ENCODE results near the gene ZNF827. TPM values are rescaled to one million over a fixed set of nuclear protein-coding genes. Genes with fewer than 3 reads are reported as not detected.

Gene ZNF827
- polyA plus RNA-seq, 3 donors = 26.5 to 38.1 (median 30.5) TPM

GRCh38 chr4:145829629-145830395 is 108.8 kb downstream of the ZNF827 start:
- DNase-seq (ENCODE audit: low read depth in 3 of 3, low spot score in 2 of 3) = no peak

- DNase-seq (ENCODE audit: low read depth in 3 of 3, low spot score in 2 of 3) = no peak
Observed at GRCh38 chr4:145828802-145829485, 109.7 kb downstream of the ZNF827 start.

- DNase-seq (ENCODE audit: low read depth in 3 of 3, low spot score in 2 of 3) = no peak
Observed at GRCh38 chr4:145827885-145828284, 110.7 kb downstream of the ZNF827 start.

- DNase-seq (ENCODE audit: low read depth in 3 of 3, low spot score in 2 of 3) = no peak
Observed at GRCh38 chr4:145825255-145825654, 113.4 kb downstream of the ZNF827 start.

GRCh38 chr4:145824463-145824862 is 114.2 kb downstream of the ZNF827 start:
- DNase-seq (ENCODE audit: low read depth in 3 of 3, low spot score in 2 of 3) = no peak

GRCh38 chr4:145823743-145824142 is 114.9 kb downstream of the ZNF827 start:
- DNase-seq (ENCODE audit: low read depth in 3 of 3, low spot score in 2 of 3) = no peak

GRCh38 chr4:145822581-145822980 is 116.0 kb downstream of the ZNF827 start:
- no peak for DNase-seq (ENCODE audit: low read depth in 3 of 3, low spot score in 2 of 3)

GRCh38 chr4:145822181-145822580 is 116.4 kb downstream of the ZNF827 start:
- DNase-seq (ENCODE audit: low read depth in 3 of 3, low spot score in 2 of 3) = no peak

GRCh38 chr4:145821766-145822165 is 116.9 kb downstream of the ZNF827 start:
- DNase-seq (ENCODE audit: low read depth in 3 of 3, low spot score in 2 of 3) = no peak

GRCh38 chr4:145820407-145820806 is 118.2 kb downstream of the ZNF827 start:
- DNase-seq (ENCODE audit: low read depth in 3 of 3, low spot score in 2 of 3) = no peak

GRCh38 chr4:145819853-145820181 is 118.8 kb downstream of the ZNF827 start:
- no peak for DNase-seq (ENCODE audit: low read depth in 3 of 3, low spot score in 2 of 3)

- DNase-seq (ENCODE audit: low read depth in 3 of 3, low spot score in 2 of 3) = no peak
Observed at GRCh38 chr4:145819101-145819852, 119.3 kb downstream of the ZNF827 start.

GRCh38 chr4:145818011-145818410 is 120.6 kb downstream of the ZNF827 start:
- no peak for DNase-seq (ENCODE audit: low read depth in 3 of 3, low spot score in 2 of 3)

- DNase-seq (ENCODE audit: low read depth in 3 of 3, low spot score in 2 of 3) = no peak
Observed at GRCh38 chr4:145816091-145816490, 122.5 kb downstream of the ZNF827 start.

GRCh38 chr4:145815626-145816025 is 123.0 kb downstream of the ZNF827 start:
- no peak for DNase-seq (ENCODE audit: low read depth in 3 of 3, low spot score in 2 of 3)

GRCh38 chr4:145815027-145815612 is 123.5 kb downstream of the ZNF827 start:
- no peak for DNase-seq (ENCODE audit: low read depth in 3 of 3, low spot score in 2 of 3)

GRCh38 chr4:145814246-145814645 is 124.4 kb downstream of the ZNF827 start:
- no peak for DNase-seq (ENCODE audit: low read depth in 3 of 3, low spot score in 2 of 3)

GRCh38 chr4:145812919-145813318 is 125.7 kb downstream of the ZNF827 start:
- DNase-seq (ENCODE audit: low read depth in 3 of 3, low spot score in 2 of 3) = no peak

- no peak for DNase-seq (ENCODE audit: low read depth in 3 of 3, low spot score in 2 of 3)
Observed at GRCh38 chr4:145808848-145809512, 129.6 kb downstream of the ZNF827 start.

GRCh38 chr4:145808021-145808650 is 130.5 kb downstream of the ZNF827 start:
- DNase-seq (ENCODE audit: low read depth in 3 of 3, low spot score in 2 of 3) = no peak
